HepG2 (cell line): Measurements from ENCODE around the gene TRERF1. TPM values are rescaled to one million over a fixed set of nuclear protein-coding genes. Genes with fewer than 3 reads are reported as not detected.

ENCODE experiments used
- ETS1 ChIP-seq: sonication (generic); formaldehyde crosslinking; IDR thresholded peaks from 2 replicates; pipeline ENCODE4 v1.4.0; 2020; ENCODE audit warnings: missing genetic modification reagents
- EZH2 ChIP-seq: conservative IDR thresholded peaks from 2 replicates; pipeline ENCODE4 v1.6.1; 2012; ENCODE audit warnings: mild to moderate bottlenecking, low read depth, low read length, moderate library complexity
- HOXA3 ChIP-seq: sonication (generic); formaldehyde crosslinking; IDR thresholded peaks from 2 replicates; pipeline ENCODE4 v1.5.0; 2020; ENCODE audit warnings: missing genetic modification reagents
- PRDM4 ChIP-seq: sonication (generic); formaldehyde crosslinking; IDR thresholded peaks from 2 replicates; pipeline ENCODE4 v1.9.0; 2021; ENCODE audit warnings: missing genetic modification reagents, borderline replicate concordance
- RFX5 ChIP-seq: IDR thresholded peaks from 2 replicates; pipeline ENCODE4 v1.6.1; 2011; ENCODE audit warnings: low read depth, low read length, improper control_type of control experiment
- SALL2 ChIP-seq: sonication (generic); formaldehyde crosslinking; IDR thresholded peaks from 2 replicates; pipeline ENCODE4 v1.8.1; 2023; ENCODE audit warnings: mild to moderate bottlenecking, missing genetic modification reagents, inconsistent platforms
- ZNF44 ChIP-seq: sonication (generic); formaldehyde crosslinking; IDR thresholded peaks from 2 replicates; pipeline ENCODE4 v1.5.1; 2020; ENCODE audit warnings: mild to moderate bottlenecking, missing genetic modification reagents
- ZNF441 ChIP-seq: sonication (generic); formaldehyde crosslinking; IDR thresholded peaks from 2 replicates; pipeline ENCODE4 v1.7.0; 2021; ENCODE audit warnings: missing genetic modification reagents, borderline replicate concordance
- polyA plus RNA-seq, 8 experiments: library from polyadenylated mRNA; depleted of rRNA in 3 of 8; stranded (reverse) in 7 of 8; unstranded in 1 of 8; fragments of >200 nt; fragmentation: Illumina TruSeq in 4 of 8; extraction: Trizol in 4 of 8; gene quantifications; 2 replicates each; pipeline versions ENCODE4 v1.2.1 to v1.2.3, GENCODE V29; 2011 to 2016; ENCODE audit warnings: low read depth in 4 of 8, missing spikeins in 1 of 8, mixed read lengths in 1 of 8; ENCODE audit not compliant: insufficient read depth in 1 of 8
- total RNA-seq, 5 experiments: library from RNA; depleted of rRNA; stranded (reverse); fragments of >200 nt; fragmentation: Illumina TruSeq; extraction: Trizol; gene quantifications; 2 replicates each; pipeline ENCODE4 v1.2.3, GENCODE V29; 2016; ENCODE audit warnings: low read depth in 1 of 5
- TF ChIP-seq, protein P1 (sequence below): sonication (generic); formaldehyde crosslinking; IDR thresholded peaks from 2 replicates; pipeline ENCODE4 v1.4.0; 2020; ENCODE audit warnings: missing genetic modification reagents
- TF ChIP-seq, protein P2 (sequence below): sonication (generic); formaldehyde crosslinking; IDR thresholded peaks from 2 replicates; pipeline ENCODE4 v1.5.1; 2020; ENCODE audit warnings: missing genetic modification reagents, mild to moderate bottlenecking, borderline replicate concordance

TRERF1 gene
- total and polyA plus RNA-seq, 2 of the 13 experiments (the other 11 are each of a cell fraction or from before 2014, with no cell fraction given), result 0.02 TPM; not detected in 1

DNA sequence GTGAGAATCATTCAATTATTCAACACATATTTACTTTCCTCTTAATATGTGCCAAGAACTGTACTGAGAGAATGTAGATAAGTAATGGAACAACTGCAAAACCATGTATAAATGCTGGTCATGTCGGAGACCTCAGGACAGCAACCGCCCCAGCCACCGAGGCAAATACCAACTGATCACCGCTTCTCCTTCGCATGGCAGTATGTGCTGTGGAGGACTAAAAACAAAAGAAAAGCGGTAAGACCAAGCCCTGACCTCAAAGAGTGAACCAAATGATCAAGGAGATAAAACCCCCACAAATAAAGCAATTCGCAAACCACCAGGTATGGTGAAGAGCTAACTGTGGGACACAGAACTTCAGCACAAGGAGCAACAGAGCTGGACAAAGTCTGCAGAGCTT, 104.3 kb downstream of the TRERF1 start (continued):
- TF ChIP-seq ETS1 (CRISPR knock-in tag) (no peak), RFX5 (no peak), ZNF44 (CRISPR knock-in tag) (no peak), ZNF441 (CRISPR knock-in tag) (no peak), SALL2 (CRISPR knock-in tag) (no peak), EZH2 (no peak), PRDM4 (no peak), HOXA3 (CRISPR knock-in tag) (no peak)
- TF ChIP-seq, protein P1, sequence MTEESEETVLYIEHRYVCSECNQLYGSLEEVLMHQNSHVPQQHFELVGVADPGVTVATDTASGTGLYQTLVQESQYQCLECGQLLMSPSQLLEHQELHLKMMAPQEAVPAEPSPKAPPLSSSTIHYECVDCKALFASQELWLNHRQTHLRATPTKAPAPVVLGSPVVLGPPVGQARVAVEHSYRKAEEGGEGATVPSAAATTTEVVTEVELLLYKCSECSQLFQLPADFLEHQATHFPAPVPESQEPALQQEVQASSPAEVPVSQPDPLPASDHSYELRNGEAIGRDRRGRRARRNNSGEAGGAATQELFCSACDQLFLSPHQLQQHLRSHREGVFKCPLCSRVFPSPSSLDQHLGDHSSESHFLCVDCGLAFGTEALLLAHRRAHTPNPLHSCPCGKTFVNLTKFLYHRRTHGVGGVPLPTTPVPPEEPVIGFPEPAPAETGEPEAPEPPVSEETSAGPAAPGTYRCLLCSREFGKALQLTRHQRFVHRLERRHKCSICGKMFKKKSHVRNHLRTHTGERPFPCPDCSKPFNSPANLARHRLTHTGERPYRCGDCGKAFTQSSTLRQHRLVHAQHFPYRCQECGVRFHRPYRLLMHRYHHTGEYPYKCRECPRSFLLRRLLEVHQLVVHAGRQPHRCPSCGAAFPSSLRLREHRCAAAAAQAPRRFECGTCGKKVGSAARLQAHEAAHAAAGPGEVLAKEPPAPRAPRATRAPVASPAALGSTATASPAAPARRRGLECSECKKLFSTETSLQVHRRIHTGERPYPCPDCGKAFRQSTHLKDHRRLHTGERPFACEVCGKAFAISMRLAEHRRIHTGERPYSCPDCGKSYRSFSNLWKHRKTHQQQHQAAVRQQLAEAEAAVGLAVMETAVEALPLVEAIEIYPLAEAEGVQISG (CRISPR knock-in tag), result no peak
- TF ChIP-seq, protein P2, sequence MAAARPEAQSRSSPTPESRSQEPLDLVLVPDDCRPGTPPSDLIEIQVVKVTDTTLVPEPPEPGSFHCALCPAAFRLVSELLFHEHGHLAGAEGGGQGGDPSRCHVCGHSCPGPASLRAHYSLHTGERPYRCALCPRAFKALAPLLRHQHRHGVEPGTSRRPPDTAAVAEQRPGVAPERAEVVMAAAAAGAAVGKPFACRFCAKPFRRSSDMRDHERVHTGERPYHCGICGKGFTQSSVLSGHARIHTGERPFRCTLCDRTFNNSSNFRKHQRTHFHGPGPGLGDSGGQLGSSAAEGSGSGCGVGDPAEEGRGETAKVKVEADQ (CRISPR knock-in tag), result no peak
